PC-9 (cell line): ENCODE results near the gene ATP1A2.

Source experiments
- EZH2 ChIP-seq: fragments of 200-600 bp; sonication (generic); IDR thresholded peaks from 2 replicates; pipeline ENCODE4 v1.8.0; 2017; ENCODE audit warnings: antibody characterized with exemption, low read depth
- TF ChIP-seq, protein P1 (sequence below): fragments of 200-600 bp; sonication (generic); conservative IDR thresholded peaks from 2 replicates; pipeline ENCODE4 v1.6.1; 2017; ENCODE audit warnings: mixed run types, antibody characterized with exemption, mild to moderate bottlenecking, moderate library complexity

DNA sequence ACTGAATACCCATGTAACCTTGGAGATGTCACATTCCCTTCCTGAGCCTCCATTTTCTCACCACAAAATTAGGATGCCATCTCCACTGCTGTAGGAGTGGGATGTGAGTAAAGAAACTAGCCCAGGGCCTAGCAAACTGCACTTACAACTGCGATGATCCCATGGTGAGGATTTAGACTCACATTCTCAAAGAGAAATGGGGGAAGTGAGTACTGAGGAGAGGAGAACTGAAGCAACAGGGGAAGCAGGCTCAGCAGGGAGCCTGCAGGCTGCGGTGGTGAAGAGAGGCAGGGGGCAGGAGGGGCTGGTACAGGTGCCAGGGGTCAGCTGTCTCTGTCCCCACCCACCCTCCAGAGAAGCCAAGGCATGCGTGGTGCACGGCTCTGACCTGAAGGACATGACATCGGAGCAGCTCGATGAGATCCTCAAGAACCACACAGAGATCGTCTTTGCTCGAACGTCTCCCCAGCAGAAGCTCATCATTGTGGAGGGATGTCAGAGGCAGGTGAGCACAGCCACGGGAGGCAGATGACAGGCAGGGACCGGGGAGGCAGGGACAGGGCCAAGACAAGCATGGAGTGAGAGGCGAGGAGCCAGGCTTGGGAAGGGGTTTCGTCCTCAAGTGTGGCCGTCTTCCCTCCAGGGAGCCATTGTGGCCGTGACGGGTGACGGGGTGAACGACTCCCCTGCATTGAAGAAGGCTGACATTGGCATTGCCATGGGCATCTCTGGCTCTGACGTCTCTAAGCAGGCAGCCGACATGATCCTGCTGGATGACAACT lies 19.4 kb downstream of the ATP1A2 start:
- TF ChIP-seq, protein P1, sequence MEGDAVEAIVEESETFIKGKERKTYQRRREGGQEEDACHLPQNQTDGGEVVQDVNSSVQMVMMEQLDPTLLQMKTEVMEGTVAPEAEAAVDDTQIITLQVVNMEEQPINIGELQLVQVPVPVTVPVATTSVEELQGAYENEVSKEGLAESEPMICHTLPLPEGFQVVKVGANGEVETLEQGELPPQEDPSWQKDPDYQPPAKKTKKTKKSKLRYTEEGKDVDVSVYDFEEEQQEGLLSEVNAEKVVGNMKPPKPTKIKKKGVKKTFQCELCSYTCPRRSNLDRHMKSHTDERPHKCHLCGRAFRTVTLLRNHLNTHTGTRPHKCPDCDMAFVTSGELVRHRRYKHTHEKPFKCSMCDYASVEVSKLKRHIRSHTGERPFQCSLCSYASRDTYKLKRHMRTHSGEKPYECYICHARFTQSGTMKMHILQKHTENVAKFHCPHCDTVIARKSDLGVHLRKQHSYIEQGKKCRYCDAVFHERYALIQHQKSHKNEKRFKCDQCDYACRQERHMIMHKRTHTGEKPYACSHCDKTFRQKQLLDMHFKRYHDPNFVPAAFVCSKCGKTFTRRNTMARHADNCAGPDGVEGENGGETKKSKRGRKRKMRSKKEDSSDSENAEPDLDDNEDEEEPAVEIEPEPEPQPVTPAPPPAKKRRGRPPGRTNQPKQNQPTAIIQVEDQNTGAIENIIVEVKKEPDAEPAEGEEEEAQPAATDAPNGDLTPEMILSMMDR: no peak
- TF ChIP-seq EZH2: no peak
